Femur (tissue), 1 donor: Measurements from ENCODE around the gene SGSM2.
A peak's percentile ranks its signal among the peaks of the same experiment; 100 is the strongest.
"Not testable (repeated sequence)": the region's sequence is repeated elsewhere in the genome, so short reads cannot be mapped to it uniquely, and the experiment has no call there.

Experiments
- DNase-seq: peaks from one replicate; pipeline ENCODE4 v3.0.0-alpha.2; 2017

SGSM2 gene, protein sequence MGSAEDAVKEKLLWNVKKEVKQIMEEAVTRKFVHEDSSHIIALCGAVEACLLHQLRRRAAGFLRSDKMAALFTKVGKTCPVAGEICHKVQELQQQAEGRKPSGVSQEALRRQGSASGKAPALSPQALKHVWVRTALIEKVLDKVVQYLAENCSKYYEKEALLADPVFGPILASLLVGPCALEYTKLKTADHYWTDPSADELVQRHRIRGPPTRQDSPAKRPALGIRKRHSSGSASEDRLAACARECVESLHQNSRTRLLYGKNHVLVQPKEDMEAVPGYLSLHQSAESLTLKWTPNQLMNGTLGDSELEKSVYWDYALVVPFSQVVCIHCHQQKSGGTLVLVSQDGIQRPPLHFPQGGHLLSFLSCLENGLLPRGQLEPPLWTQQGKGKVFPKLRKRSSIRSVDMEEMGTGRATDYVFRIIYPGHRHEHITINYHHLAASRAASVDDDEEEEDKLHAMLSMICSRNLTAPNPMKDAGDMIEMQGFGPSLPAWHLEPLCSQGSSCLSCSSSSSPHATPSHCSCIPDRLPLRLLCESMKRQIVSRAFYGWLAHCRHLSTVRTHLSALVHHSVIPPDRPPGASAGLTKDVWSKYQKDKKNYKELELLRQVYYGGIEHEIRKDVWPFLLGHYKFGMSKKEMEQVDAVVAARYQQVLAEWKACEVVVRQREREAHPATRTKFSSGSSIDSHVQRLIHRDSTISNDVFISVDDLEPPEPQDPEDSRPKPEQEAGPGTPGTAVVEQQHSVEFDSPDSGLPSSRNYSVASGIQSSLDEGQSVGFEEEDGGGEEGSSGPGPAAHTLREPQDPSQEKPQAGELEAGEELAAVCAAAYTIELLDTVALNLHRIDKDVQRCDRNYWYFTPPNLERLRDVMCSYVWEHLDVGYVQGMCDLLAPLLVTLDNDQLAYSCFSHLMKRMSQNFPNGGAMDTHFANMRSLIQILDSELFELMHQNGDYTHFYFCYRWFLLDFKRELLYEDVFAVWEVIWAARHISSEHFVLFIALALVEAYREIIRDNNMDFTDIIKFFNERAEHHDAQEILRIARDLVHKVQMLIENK

GRCh38 chr17:2336852-2337543 is at the start of gene SGSM2:
SGSM2 (plus strand) TSS chr17:2337501; CDS start chr17:2337689, 188 bp downstream.
- peak; percentile 82 for DNase-seq

DNA sequence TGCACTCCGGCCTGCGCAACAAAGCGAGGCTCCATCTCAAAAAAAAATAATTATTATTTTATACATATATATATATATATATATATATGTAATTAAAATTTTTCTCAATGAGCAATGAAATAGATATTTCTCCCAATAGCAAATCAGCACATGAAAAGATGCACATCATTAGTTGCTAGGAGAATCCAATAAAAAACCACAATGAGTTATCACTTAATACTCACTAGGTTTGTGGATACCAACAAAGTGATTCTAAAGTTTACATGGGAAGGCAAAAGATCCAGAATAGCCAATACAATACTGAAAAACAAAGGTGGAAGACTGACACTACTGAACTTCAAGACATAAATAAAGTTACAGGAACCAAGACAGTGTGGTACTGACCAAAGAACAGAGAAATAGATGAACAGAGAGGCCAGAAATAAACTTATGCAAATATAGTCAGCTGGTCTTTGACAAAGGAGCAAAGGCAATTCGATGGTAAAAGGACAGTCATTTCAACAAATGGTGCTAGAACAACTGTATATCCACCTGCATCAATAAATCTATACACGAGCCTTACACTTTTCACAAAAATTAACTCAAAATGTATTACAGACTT is 47.3 kb upstream of the SGSM2 start:
- no peak for DNase-seq

DNA sequence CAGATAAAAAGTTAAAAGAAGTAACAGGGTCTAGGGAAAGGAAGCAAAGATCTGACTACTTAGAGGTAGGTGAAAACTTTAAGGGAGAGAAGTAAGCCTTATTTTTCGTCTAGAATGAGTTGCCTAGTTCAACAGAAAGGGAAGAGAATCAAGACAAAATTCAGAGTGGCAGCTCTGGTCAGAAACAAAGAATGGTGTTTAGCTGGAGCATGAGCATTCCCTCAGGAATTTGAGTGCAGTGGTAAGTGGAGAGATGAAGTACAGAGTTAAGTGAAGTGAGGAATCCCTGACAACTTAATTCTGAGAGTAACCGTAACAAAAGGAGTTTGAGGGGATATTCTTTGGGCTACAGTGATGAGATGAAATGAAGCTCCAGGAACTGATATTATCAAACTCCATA is 45.2 kb upstream of the SGSM2 start:
- no peak for DNase-seq

DNA sequence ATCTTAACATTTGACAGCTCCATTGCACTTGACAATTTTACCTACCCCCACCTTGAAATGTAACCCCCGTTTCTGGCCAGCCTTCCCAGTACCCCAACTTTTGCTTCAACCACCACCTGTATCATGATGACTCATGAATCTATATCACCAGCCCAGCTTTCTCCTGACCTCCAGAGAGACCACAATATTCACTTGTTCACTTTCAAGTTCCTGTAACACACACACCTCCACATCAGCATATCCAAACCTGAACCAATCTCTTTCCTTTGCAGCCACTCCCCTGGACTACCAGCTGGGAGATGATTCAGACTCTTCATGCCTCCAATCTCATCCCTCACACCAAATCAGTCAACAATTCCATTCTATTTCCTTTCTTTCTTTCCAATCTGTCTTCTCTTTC is 41.7 kb upstream of the SGSM2 start:
- no peak for DNase-seq

DNA sequence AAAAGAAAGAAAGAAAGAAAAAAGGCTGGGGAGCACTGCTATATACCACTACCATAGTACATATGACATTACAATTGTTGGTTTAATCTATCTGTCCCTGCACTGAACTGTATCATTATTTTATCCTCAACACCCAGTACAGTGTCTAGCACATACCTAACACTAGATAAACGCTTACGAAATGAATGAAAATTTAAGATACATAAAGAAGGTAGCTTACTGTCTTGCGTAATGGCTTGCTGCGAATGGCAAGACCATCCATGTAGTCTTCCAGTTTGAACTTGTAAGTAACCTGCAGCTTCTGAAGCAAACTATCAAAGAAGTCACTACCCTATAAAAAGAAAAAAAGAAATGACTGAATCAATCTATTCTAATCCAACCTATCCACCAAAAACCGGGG is 40.3 kb upstream of the SGSM2 start:
- no peak for DNase-seq

DNA sequence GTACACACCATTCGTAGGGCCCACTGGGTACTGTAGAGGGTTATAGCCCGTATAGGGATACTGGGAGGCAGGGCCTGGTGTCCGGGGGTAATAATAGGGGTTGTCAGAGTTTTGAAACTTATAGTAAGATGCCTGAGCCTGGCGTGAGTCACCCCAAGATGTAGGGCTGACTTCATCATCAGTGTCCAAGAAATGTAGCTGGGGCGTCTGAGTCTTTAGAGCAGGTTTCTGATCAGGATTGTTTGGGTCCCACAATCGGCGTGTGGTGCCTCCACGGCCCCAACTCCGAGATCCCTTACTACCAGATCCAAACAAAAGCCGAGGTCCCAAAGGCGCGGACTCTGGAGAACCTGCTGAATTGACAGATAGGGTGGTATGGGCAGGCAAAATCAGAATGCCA is 38.2 kb upstream of the SGSM2 start:
- no peak for DNase-seq

DNA sequence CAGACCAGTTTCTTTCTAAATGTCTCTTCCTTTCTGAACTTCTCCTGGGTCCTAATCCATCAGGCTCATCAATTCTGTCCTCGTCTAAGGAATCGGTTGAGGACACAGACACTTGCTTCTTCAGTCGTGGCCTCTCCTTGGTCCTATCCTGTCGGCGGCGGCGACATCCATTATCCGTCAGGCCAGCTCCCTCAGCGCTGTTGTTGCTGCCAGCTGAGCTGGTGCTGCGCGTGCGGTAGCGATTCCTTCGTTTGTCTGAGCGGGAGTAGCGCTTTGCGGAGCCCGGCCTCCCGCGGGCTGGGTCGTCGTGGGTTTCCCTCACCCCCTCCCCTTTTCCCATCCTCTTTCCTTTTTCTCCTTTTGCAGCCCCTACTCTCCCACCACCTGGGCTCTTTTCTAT is 37.5 kb upstream of the SGSM2 start:
- DNase-seq, result no peak

GRCh38 chr17:2302778-2303203 is 34.5 kb upstream of the SGSM2 start:
- no peak for DNase-seq

DNA sequence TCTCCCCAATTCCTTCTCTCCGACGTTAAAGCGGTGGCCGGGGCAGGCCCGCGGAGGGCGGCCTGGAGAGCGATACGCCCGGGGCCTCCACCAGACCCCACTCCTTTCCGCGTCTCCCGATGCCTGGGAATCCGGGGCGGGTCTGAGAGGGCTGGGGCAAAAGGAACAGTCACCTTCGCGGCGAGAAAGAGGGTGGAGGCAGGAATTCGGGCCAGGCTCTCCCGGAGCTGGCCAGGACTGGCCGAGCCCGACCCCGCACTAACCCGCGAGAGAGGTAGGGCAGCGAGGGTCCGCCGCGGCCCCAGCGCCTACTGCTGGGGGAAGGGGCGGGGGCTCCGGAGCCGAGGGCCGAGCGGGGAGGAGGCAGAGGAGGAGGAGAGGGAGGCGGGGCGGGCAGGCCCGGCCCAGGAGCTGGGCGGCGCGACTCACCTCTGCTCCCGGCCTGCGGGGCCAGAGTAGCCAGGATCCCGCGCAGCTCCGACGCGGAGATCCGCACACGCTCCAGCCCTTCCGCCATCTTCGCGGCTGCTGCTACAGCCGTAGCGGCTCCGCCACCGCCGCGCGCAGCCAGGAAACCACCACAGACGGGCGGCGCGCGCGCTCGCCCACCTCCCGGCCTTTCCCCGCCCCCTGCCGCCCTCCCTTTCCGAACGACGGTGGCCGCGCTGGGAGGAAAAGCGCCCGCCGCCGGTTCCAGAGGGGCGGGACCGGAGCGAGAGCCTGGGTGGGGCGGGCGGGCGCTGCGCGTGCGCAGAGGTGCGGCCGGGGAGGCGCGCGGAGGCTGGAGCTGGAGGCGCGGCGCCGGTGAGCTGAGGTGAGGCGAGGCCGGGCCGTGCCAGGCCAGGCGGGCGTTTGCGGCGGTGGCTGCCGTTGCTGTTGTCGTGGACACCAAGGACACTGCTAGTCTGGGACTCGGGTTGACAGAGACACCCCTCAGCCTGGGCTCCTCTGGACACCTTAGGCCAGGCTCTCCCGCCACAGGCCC is 33.8 kb upstream of the SGSM2 start, which contains the start of the genes SMG6 and SRR:
Gene SMG6 (minus strand): TSS at position 582 of the 985 bp plus-strand sequence. CDS start 65 bp downstream, at position 517.
Gene SRR (plus strand): TSS at position 747 of the 985 bp plus-strand sequence. CDS start 11,611 bp downstream, outside the sequence.
- DNase-seq, result peak; percentile 96

GRCh38 chr17:2304931-2305330 is 32.4 kb upstream of the SGSM2 start:
- no peak for DNase-seq

DNA sequence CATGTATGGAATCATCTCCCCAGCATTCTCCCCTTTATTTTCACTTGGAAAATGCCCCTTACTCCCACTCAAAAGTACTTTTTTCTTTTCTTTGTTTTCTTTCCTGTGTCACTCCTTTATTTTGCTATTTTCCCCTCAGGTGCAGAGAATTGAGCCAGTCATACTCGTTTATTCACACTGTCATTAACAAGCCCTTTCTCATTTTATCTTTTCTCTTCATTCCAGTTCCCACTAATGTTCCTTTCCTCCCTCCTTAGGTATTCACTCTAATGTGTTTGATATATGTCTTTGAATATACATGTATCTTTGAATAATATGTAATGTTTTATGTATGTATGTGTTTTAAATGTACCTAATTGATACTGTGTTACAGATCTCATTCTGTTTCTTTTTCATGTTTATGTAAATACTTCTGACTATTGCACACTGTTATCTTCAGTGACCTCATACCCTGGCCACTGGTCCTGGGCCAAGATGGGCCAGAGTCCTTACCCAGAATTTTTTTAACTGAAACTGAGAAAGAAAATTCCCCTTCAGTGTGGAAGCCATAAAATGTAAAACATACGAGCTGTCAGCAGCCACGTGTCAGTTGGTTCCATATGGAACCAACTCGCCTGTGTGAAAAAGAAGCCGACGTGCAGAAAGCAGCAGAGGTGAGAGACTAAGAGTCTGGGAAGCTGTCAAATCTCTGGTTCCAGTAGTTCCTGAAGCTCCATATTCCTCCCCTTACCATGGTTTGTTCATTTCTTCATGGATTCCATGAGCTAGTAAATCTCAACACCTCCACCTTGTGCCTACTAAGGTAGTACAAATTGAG is 27.8 kb upstream of the SGSM2 start:
- DNase-seq, result no peak

DNA sequence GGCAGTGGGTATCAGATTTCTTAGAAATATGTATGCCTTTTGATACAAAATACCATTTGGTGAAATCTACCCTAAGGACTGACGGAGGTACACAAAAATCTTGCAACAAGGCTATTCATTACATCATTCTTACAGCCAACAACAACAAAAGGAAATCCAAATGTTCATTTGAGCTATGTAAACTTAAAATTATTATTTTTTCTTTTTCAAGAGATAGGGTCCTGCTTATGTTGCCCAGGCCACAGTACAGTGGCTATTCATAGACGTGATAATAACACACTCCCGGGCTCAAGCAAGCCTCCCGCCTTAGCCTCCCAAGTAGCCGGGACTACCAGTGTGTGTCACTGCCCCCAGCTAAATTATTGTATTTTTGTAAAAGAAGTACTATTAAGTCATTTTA is 24.6 kb upstream of the SGSM2 start:
- DNase-seq, result no peak

GRCh38 chr17:2316916-2317205 is 20.4 kb upstream of the SGSM2 start:
- not testable (repeated sequence) for DNase-seq

GRCh38 chr17:2317796-2318195 is 19.5 kb upstream of the SGSM2 start:
- DNase-seq, result no peak

GRCh38 chr17:2319051-2319450 is 18.2 kb upstream of the SGSM2 start:
- DNase-seq, result no peak

DNA sequence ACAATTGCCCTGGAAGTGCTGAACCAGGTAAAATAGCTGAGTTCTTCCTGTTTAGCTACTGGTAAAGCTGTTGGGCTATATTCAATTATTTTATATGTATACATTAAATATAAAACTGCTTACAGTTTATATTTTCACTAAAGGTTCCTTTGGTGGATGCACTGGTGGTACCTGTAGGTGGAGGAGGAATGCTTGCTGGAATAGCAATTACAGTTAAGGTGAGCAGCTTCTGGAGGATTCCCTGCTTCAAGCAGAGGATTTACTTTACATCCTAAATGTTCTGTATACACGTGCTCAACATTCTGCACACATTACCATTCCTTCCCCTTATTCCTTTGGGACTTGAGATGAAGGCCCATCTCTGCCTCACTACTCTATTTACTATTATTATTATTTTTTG is 15.9 kb upstream of the SGSM2 start:
- DNase-seq, result no peak

DNA sequence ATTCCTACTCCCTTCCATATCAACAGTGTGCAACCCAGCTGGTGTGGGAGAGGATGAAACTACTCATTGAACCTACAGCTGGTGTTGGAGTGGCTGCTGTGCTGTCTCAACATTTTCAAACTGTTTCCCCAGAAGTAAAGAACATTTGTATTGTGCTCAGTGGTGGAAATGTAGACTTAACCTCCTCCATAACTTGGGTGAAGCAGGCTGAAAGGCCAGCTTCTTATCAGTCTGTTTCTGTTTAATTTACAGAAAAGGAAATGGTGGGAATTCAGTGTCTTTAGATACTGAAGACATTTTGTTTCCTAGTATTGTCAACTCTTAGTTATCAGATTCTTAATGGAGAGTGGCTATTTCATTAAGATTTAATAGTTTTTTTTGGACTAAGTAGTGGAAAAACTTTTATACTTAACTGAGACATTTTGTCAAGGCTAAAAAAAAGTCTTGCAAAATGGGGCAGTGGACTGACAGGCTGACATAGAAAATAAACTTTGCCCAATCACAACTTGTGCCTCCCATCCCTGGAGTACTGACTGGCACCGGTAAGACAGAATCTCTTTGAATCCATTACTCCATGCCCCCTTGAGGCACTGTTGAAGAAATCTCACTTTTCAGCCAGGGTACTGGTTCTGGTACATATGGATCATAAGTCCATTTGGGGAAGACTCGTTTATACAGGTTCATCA is 13.5 kb upstream of the SGSM2 start:
- DNase-seq, result no peak

DNA sequence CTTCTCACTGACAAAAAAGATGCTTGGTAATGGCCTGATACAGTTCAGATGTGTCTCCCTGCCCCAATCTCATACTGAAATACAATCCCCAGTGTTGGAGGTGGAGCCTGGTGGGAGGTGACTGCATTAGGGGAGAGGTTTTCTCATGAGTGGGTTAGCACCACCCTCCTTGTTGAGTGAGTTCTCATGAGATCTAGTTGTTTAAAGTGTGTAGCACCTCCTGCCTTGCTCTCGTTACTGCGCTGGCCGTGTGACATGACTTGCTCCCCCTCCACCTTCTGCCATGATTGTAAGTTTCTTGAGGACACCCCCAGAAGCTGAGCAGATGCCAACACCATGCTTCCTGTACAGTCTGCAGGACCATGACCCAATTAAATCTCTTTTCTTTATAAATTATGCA is 6.0 kb upstream of the SGSM2 start:
- DNase-seq, result no peak

DNA sequence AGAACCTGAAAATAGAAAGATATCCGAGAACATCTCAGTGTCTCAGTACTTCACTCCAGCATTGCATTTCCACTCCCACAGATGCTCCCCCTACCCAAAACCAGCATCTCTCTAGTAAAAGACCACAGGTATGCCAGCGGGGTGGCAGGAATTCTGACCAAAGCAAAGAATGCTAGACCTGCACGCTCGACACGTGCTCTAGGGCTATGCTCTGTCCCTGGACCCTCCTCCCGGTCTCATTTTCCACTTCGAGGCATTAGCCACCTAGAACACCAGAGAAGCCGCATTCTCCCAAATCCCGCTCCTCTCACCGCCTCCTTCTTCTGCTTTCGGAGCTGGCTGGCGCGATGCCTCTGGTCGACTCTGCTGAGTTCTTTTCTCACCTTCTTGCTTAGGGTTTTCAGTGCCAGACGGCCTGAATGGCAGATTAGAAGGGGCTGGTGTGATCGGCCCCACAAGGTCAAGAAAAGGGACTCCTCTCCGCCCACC is 1.5 kb upstream of the SGSM2 start:
- peak; percentile 26 for DNase-seq
